Measurements from ENCODE around the gene SAMD14. TPM values are rescaled to one million over a fixed set of nuclear protein-coding genes. Genes with fewer than 3 reads are reported as not detected.

The SAMD14 gene
- total RNA-seq, 1 experiment from 2014 or later, result not detected

DNA sequence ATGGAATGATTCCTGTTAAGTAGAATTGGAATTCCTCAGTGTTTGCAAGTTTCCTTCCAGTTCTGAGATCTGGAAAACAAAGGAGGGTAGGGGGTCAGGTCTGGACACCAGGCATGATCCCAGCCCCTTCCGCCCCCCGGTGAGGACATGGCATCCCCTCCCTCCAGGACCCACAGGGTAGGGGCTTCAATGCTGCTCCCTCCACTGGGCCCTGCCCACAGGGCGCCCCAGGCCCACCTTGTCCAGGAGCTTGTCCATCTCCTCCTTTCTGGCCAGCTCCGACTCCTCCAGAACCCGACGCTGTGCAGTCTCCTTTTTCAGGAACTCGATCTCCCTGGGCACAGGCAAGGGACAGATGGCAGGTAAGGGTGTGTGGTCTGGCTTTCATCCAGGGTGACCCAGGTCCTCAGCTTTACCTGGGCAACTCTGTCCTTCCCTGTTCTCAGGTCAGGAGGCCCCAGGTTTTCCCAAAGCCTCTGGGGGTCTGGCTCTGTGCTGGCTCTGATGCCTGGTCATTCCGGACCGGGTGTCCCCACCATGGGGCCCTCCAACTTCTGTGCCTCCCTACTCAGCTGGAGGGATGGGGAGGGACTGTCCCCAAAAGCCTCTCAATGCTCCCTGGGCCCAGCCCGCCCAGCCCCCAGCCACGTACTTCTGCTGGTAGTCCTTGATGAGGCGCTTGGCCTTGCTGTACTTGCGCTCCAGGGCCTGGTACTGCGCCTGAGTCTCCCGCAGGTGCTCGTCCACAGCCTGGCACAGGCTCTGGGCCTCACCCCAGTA, 5.5 kb upstream of the SAMD14 start:
- no peak for DNase-seq (ENCODE audit: extremely low read depth, low read depth)

DNA sequence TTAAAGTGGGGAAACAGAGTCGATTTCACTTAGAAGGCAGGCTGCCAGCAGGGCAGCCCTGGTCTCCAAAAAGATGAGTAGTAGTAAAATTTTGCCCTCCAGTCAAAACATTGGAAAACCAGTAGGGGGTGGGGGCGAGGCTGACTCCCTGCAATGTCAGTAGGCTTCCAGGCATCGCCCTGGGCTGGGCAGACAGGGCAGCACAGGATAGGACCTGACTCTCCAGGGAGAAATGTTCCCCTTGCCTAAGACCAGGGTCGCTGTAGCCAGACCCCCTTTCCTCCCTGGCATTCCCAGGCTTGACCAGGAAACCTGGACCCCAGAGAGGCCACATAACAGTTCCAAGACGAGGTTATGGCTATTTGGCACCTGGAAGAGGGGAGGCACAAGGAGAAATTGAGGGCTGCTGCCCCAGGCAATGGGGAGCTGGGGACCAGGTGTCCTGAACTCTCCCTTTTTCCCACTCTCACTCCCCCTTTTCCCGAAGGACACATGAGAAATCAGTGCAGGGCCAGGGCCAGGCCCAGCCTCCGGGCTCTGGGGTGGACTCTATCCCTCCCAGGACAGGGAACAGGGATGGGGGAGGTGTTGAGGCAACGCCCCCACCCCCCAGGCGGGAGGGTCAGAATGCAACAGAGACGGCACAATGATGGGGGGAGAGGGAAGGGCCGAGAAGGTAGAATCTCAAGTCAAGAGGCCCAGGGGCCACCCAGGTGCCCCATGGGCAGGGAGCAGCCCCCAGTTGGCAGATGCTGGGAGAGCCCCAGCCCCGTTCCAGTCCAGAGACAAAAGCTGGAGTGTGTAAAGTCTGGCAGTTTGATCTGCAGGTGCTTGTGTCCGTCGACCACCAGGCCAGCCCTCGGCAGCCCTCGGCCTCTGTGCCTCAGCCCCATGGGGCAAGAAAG, 4.5 kb upstream of the SAMD14 start:
- no peak for DNase-seq (ENCODE audit: extremely low read depth, low read depth)

DNA sequence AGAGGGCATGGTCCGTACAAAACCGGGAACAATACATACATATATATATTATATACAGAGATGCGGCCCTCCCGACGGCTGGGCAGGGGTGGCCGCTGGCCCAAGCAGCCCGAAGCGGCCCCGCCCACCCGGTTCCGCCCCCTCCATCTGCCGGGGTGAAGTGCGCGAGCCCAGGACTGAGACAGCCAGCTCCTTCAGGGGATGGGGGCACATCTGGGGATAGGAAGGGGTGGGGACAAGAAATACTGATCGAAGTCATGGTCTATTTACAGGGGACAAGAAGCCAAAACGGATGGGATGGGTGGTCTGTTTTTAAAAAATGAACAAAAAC, 3.8 kb upstream of the SAMD14 start:
- no peak for DNase-seq (ENCODE audit: extremely low read depth, low read depth)

DNA sequence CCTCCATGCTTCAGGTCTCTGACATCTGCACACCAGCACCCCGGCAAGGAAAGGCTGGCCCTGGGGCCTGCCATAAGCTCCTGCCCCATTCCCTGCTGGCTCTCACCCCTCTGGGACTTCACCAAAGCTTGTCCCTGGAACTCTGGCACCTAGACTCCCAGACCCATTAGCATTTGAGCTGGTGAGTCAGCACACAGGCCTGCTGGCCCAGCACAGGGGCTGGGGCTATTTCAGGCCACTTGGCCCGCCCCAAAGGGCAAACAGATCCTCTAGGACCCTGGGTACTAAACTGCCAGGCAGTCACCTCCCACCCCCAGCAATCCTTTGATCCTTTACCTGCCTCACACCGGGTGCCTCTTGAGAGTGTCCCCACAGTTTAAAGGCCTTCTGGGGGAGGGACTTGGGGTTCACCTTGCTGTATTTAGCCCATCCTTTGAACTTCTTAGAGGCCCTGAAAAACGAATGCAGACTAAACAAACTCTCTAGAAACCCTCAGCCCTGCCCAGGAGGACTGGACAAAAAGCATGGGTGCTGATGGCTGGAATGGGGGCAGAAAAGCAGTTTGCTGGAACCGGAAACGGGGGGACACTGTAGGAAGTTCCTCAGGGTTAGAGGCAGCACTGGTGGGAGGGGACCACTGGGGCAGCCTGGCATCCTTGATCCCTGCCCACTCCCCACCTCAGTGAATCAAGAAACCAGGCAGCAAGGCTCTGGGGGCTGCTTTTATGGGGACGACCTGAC, 3.2 kb upstream of the SAMD14 start:
- DNase-seq (ENCODE audit: extremely low read depth, low read depth), result no peak

DNA sequence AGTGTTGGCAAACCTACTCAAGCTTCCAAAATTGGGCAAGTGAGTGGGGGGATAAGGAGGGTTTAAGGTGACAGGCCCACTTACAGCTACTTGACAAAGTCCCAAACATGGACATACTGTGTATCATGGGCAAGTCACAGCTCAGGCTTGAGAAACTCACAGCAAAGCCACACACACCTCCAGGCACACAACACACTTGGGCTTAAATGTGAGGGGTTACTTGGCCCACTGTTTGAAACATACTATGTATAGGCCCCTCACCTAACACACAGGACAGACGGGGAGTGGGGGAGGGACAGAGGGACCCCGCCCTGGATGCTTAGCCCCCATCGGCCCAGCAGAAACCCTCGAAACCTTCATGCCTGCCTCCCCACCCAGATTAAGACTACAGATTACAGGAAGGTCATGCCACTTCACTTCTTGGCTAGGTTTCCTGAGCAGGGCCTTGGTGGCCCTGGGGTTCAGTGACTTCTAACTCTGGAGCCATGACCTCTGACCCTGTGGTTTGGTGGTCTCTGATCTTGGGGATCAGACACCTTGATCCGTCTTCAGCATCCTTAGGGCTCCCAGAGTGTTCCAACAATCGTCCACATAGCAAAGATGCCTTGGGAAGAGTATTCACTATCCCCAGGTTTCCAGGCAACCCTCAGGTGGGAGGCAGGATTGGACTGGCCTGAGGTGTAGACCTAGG, 2.3 kb upstream of the SAMD14 start:
- no peak for DNase-seq (ENCODE audit: extremely low read depth, low read depth)

DNA sequence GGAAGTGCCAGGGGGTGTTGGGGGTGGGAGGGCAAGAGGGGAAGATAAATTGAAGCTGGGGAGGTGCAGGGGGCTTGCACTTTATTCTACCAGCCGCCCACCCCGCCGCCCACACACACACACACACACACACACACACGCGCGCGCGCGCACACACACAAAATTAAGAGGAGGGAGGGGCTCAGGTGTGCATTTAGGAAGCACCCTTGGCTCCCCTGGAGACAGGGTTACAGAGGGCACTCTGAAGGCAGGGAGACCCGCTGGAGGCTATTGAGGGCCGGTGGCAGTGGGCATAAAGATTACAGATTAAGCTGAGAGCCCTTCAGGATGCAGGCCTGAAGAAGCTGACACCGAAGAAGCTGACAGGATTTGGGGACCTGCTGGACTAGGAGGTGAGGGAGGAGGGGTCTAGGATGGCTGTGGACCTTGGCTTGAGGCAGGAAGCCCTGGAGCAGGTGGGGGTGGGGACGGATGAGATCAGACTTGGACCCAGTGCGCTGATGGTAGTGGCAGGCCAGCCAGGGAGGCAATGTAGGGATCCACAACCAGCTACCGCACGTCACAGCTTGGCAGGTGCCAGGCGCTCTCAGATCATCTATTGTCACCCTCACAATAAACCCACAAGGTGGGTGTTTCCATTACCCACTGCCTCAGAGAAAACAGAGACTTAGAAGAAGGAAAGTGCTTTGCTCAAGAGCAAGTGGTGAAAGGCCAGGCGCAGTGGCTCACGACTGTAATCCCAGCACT, 772 bp upstream of the SAMD14 start:
- no peak for DNase-seq (ENCODE audit: extremely low read depth, low read depth)

DNA sequence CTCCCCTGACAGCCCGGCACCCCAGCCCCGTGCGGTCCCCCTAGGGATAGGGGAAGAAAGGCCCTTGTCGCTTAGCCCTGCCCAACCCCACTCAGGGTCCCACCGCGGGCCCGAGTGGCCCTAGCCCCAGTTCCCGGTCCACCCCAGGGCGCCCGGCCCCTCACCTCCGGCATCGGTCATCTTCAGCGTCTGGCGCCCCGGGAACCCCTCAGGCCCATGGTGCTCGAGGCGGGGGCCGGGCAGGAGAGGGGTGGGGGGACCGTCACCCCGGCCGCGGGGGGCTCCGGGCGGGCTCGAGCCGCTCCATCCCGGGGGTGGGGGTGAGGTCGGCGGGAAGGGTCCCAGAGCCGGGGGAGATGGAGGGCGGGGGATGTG, 620 bp downstream of the SAMD14 start:
- DNase-seq (ENCODE audit: extremely low read depth, low read depth), result no peak

DNA sequence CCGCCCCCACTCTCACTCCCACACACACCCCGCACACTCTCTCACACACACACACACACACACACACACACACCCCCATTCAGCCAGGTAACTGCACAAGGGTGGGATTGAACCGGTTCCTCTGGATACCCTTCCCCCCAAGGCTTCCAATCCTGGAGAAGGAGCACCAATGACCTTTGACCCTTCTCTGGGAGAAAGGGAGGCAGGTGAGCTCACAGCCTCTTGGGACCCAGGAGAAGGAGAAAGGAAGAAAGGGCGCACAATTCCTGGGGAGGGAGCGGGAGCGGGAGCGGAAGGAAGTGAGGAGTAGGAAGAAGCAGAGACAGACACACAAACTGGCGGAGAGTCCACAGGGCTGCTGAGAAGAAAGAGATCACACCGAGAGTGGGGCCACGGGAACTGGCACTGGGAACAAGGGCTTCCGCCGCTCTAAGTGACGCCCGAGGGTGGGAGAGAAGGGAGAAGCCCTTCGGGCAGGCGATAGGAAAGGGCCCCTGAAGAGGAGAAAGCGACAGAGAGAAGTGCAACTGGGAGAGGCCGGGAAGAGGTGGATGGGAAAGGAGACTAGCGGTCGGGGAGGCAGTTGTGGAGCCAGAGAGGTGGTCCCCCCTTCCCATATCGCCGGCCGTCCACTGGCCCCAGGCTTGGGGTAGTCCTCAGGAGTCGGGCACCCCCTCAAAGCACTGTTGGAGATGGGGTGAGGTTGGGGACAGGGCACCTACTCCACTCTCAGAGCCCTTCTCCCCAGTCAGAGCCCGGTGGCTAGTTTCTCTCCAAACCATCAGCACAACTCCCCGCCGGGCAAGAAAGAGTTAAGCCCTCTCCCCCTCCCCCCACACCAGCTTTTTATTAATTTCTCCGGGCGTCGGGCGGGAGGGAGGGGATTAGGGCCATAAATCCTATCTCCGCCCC, 1.3 kb downstream of the SAMD14 start:
- DNase-seq (ENCODE audit: extremely low read depth, low read depth), result no peak

DNA sequence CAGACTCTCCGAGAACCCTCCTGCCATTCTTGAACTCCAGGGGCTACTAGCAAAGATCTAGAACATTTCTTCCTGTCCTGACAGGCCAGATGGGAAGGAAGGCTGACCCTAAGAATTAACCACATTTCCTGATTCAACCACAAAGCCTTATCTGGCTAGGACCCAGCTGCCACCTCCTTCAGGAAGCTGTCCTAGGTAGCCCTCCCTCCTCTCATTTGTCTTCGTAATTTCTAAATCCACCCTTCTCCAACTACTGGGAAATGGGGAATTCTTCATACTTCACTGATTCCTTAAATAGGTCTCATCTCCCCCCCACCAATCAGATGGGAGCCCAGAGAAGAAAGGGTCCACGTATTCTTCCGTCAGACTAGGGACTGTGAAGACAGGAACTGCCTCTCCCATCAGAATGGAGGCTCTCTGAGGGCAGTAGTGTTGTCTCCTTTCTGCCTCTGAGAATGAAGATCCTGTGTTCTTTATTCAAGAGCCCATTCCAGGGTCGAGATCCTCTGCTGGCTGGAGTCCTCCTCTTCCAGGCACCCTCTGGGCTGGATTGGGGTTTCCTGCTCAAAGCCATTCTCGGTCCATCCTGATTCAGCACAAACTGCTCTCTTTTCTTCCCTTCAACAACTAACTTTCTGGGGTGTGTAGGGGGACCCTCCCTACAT, 2.1 kb downstream of the SAMD14 start:
- DNase-seq (ENCODE audit: extremely low read depth, low read depth), result no peak

DNA sequence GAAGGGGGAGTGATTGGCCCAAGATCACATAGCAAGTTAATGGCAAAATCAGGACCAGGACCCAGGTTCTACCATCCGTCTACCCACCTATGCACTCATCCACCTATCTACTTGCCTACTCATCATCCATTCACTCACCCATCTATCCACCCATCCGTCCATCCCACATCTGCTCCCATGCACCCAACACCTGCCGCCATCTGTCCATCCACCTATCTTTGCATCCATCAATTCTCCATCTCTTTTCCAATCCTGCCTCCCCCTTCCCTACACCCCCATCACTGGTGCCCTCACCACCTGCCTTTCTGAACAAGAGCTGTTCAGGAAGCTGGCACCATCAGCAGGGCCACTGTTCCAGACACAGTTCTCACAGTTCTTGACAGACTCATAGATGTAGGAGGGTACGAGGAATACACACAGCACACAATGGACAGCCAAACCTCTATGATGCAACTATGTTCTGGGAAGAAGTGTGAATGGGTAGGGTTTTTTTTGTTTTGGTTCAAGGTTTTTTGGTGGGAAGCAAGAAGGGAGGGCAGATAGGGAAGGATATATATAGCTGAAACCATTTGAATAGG, 4.5 kb downstream of the SAMD14 start:
- no peak for DNase-seq (ENCODE audit: extremely low read depth, low read depth)

DNA sequence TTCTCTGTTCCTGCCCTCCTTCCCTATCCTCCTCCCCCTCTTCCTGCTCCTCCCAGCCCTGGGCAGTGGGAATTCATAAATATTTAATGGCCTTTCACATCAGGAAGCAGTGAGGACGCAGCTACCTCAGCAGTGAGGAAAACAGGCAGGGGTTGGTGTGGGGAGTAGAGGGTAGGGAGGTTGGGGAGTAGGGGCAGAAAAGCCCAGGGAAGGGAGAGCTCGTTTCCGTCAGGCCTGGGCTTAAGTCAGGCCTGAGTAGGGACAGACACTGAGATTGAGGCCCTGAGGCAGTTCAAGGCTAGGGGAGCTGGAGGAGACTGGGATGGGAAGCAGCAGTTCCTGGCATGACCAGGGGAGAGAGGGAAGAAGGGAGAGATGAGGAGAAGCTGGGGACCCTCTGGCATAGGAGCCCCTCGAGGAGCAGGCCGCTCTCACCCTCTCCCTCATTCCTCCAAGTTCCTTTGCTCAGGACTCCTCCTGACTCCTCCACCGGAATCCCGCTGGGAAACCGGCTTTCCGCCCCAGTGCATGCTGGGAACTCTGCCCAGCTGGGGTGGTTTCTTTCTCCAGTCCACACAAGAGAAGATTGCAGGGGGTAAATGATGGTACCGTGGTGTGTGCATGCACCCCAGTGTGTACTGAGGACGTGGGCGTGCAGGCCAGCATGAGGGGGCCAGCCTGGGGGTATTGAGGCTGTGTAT, 6.2 kb downstream of the SAMD14 start:
- no peak for DNase-seq (ENCODE audit: extremely low read depth, low read depth)

DNA sequence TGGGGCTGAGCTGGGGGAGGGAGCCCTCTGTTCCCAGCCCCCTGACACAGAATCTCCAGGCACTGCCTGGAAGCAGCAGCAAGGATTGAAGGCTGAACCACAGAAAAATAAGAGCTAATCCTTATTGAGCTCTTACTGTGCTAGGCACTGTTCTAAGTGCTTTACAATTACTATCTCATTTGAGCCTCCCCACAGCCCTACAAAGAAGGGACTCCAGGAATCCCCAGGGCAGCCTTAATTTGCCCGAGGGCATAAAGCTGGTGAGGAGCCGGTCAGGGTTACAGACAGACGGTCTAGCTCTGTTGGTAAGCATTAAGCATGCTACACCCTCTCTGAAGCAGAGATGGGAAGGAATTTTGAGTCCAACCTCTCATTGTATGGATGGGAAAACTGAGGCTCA, 7.0 kb downstream of the SAMD14 start:
- no peak for DNase-seq (ENCODE audit: extremely low read depth, low read depth)

DNA sequence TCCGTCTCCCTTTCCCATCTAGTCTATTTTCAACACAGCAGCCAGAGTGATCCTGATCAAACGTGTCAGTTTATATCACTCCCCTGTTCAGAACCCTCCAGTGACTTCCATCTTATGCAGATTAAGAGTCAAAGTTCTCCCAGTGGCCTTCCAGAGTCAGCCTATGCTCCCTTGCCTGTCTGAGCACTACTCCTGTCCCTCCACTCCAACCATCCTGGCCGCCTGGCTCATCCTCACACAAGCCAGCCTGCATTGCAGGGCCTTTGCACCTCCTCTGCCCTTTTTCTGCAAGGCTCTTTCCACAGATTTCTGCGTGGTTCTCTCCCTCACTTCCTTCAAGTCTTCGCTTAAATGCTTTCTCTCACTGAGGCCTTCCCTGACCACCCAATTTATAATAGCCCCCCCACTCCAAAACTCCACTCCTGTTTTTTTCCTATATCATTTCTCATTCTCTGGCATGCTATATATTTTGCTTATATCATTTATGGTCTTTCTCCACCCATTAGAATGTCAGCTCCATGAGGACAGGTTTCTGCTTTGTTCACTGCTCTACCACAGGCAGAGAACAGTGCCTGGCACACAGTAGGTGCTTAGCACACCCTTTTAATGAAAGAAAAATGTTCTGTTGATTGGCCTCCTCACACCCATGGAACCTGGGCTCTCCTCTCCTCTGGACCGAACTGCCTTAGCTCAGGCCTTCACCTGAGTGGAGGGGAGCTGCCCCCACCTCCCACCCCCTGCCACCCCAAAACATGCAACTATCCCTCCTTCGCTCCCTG, 9.3 kb downstream of the SAMD14 start:
- no peak for DNase-seq (ENCODE audit: extremely low read depth, low read depth)

DNA sequence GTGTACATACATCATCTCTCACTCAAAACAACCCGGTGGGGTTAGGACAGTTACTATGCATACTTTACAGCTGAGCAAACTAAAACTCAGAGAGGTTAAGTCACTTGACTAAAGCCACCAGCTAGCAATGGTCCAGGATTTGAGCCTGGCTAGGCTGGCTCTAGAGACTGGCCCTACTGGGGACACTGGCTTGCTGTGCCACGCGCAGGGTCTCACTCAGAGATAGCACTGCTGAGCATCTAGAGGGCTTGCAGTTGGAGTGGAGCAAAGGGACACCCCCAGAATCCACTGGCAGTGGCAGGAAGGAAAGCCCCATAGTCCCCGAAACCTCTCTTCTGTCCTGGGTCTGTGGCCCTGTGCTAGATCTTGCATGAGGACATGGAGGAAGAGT, 11.1 kb downstream of the SAMD14 start:
- DNase-seq (ENCODE audit: extremely low read depth, low read depth), result no peak

DNA sequence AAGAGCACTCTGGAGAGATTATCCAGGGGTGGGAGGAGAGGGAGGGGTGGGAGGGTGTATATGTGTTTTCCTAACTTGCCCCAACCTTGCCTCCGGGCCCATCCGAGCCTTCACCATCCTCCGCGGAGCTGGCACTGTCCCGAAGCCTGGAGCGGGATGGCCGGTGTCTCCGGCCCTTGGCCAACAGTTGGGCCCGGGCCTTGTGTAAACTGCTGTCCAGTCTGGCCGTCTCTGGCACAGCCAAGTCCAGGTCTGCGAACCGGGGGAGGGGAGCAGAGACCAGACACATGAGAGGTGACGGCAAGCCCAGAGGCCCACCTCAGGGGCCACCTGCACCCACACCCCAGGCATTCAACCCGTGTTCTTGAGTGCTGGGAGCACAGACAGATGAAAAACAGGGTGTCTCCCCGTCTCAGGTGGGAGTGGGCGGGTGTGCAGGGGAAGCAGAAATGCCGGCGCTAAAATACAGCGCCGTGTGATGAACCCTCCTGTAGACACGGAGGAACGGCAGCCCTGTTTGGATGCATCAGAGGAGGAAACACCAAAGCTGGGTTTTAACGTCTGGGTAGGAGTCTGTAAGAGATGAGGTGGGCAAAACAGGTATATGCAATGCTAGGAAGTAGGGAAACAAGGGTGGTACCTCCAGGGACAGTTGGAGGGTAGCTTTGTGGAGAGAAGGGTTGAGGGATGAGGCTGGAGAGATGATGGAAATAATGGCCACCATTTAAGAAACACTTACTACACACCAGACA, 11.7 kb downstream of the SAMD14 start:
- DNase-seq (ENCODE audit: extremely low read depth, low read depth), result no peak
